ENCODE data around the gene ORAI3. TPM values are rescaled to one million over a fixed set of nuclear protein-coding genes. Genes with fewer than 3 reads are reported as not detected.

The ORAI3 gene
- total and polyA plus RNA-seq, 2 of the 13 experiments (the other 11 are each of a cell fraction or from before 2014, with no cell fraction given) = 11.4 to 32.0 TPM

DNA sequence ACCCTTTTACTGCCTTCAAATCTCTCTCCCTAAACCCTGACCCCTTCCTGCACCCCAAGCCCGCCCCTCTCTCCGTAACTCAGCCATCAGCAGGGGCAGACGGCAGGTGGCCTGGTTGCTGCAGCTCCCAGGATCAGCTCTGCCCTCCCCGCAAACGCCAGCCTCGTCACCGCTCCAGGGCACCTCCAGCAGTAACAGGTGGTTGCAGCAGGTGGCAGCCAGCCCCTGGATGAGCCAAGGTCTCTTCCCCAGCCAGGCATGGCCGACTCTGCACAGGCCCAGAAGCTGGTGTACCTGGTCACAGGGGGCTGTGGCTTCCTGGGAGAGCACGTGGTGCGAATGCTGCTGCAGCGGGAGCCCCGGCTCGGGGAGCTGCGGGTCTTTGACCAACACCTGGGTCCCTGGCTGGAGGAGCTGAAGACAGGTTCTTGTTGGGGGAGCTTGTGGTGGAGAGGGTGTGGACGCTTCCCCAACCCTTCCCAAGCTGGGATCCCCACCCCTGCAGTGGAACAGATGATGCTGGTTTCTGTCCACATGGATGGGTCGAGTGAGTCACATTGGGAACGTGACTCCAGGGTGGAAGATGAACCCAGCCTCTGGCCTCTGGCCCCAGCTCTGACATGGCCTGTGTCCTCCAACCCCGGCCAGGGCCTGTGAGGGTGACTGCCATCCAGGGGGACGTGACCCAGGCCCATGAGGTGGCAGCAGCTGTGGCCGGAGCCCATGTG lies 36.7 kb downstream of the ORAI3 start (continued):
- TF ChIP-seq, protein P1, sequence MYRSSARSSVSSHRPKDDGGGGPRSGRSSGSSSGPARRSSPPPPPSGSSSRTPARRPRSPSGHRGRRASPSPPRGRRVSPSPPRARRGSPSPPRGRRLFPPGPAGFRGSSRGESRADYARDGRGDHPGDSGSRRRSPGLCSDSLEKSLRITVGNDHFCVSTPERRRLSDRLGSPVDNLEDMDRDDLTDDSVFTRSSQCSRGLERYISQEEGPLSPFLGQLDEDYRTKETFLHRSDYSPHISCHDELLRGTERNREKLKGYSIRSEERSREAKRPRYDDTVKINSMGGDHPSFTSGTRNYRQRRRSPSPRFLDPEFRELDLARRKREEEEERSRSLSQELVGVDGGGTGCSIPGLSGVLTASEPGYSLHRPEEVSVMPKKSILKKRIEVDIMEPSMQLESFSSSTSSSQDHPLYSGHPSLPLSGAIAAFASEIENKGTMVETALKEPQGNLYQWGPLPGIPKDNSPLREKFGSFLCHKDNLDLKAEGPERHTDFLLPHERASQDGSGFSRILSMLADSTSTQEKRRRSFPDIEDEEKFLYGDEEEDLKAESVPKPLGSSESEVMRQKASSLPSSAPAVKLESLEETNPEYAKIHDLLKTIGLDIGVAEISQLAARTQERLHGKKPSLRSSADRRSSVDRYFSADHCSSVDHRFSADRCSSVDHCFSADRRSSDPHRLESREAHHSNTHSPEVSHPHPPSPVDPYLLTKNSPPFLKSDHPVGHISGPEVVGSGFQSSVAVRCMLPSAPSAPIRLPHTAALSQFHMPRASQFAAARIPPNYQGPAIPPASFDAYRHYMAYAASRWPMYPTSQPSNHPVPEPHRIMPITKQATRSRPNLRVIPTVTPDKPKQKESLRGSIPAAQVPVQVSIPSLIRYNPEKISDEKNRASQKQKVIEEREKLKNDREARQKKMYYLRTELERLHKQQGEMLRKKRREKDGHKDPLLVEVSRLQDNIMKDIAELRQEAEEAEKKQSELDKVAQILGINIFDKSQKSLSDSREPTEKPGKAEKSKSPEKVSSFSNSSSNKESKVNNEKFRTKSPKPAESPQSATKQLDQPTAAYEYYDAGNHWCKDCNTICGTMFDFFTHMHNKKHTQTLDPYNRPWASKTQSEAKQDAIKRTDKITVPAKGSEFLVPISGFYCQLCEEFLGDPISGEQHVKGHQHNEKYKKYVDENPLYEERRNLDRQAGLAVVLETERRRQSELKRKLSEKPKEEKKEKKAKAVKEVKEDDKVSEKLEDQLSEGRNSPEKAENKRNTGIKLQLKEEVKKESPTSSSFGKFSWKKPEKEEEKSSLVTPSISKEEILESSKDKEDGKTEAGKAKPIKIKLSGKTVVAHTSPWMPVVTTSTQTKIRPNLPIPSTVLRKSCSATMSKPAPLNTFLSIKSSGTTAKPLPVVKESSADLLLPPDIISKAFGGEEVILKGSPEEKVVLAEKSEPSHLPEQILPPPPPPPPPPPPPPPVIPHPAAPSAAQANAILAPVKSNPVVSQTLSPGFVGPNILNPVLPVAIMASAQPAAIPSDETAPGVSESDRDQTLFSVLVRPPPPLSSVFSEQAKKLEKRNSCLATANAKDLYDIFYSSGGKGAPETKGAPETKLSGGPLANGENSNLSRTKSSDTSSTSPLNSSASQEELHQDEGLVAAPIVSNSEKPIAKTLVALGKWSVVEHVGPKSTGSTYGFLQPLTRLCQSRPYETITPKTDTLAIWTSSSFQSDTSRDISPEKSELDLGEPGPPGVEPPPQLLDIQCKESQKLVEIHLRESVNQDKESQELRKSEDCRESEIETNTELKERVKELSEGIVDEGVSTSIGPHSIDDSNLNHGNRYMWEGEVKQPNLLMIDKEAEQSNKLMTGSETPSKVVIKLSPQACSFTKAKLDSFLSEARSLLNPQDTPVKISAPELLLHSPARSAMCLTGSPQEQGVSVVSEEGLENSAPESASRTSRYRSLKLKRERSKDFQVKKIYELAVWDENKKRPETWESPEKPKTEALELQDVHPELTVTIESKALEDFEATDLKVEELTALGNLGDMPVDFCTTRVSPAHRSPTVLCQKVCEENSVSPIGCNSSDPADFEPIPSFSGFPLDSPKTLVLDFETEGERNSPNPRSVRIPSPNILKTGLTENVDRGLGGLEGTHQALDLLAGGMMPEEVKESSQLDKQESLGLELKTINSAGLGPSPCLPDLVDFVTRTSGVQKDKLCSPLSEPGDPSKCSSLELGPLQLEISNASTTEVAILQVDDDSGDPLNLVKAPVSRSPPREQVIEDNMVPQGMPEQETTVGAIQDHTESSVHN (CRISPR knock-in tag; IDR thresholded peaks at IDR 0.05) = 0 out of 2 replicates have a peak, but pooled peaks have one; percentile 30
- no peak for TF ChIP-seq SIN3B (IDR thresholded peaks at IDR 0.05; ENCODE audit: low read length)
- no peak for TF ChIP-seq FOXP1 (IDR thresholded peaks at IDR 0.05)
- no peak for TF ChIP-seq FOXP1 (CRISPR knock-in tag; IDR thresholded peaks at IDR 0.05)
- TF ChIP-seq ZNF354B (CRISPR knock-in tag; IDR thresholded peaks at IDR 0.05) = 0 out of 2 replicates have a peak, but pooled peaks have one; percentile 70
- TF ChIP-seq KDM6A (CRISPR knock-in tag; IDR thresholded peaks at IDR 0.05; ENCODE audit: low read depth) = no peak
- TF ChIP-seq ZNF335 (CRISPR knock-in tag; IDR thresholded peaks at IDR 0.05) = no peak
- TF ChIP-seq, protein P2, sequence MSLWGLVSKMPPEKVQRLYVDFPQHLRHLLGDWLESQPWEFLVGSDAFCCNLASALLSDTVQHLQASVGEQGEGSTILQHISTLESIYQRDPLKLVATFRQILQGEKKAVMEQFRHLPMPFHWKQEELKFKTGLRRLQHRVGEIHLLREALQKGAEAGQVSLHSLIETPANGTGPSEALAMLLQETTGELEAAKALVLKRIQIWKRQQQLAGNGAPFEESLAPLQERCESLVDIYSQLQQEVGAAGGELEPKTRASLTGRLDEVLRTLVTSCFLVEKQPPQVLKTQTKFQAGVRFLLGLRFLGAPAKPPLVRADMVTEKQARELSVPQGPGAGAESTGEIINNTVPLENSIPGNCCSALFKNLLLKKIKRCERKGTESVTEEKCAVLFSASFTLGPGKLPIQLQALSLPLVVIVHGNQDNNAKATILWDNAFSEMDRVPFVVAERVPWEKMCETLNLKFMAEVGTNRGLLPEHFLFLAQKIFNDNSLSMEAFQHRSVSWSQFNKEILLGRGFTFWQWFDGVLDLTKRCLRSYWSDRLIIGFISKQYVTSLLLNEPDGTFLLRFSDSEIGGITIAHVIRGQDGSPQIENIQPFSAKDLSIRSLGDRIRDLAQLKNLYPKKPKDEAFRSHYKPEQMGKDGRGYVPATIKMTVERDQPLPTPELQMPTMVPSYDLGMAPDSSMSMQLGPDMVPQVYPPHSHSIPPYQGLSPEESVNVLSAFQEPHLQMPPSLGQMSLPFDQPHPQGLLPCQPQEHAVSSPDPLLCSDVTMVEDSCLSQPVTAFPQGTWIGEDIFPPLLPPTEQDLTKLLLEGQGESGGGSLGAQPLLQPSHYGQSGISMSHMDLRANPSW (CRISPR knock-in tag; IDR thresholded peaks at IDR 0.05; ENCODE audit: borderline replicate concordance) = peak; percentile 14; the same call in 1 of the 2 replicates
- 0 out of 2 replicates have a peak, but pooled peaks have one; percentile 93 for TF ChIP-seq GLI4 (CRISPR knock-in tag; IDR thresholded peaks at IDR 0.05; ENCODE audit: borderline replicate concordance)
- TF ChIP-seq ZNF605 (CRISPR knock-in tag; IDR thresholded peaks at IDR 0.05) = peak; percentile 63
- no peak for TF ChIP-seq ATF1 (CRISPR knock-in tag; IDR thresholded peaks at IDR 0.05)
- peak; percentile 21 for TF ChIP-seq HIVEP1 (CRISPR knock-in tag; IDR thresholded peaks at IDR 0.05)
- TF ChIP-seq, protein P3, sequence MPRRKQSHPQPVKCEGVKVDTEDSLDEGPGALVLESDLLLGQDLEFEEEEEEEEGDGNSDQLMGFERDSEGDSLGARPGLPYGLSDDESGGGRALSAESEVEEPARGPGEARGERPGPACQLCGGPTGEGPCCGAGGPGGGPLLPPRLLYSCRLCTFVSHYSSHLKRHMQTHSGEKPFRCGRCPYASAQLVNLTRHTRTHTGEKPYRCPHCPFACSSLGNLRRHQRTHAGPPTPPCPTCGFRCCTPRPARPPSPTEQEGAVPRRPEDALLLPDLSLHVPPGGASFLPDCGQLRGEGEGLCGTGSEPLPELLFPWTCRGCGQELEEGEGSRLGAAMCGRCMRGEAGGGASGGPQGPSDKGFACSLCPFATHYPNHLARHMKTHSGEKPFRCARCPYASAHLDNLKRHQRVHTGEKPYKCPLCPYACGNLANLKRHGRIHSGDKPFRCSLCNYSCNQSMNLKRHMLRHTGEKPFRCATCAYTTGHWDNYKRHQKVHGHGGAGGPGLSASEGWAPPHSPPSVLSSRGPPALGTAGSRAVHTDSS (CRISPR knock-in tag; conservative IDR thresholded peaks at IDR 0.05) = 0 out of 2 replicates have a peak, but pooled peaks have one; percentile 72
- TF ChIP-seq, protein P4, sequence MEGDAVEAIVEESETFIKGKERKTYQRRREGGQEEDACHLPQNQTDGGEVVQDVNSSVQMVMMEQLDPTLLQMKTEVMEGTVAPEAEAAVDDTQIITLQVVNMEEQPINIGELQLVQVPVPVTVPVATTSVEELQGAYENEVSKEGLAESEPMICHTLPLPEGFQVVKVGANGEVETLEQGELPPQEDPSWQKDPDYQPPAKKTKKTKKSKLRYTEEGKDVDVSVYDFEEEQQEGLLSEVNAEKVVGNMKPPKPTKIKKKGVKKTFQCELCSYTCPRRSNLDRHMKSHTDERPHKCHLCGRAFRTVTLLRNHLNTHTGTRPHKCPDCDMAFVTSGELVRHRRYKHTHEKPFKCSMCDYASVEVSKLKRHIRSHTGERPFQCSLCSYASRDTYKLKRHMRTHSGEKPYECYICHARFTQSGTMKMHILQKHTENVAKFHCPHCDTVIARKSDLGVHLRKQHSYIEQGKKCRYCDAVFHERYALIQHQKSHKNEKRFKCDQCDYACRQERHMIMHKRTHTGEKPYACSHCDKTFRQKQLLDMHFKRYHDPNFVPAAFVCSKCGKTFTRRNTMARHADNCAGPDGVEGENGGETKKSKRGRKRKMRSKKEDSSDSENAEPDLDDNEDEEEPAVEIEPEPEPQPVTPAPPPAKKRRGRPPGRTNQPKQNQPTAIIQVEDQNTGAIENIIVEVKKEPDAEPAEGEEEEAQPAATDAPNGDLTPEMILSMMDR (CRISPR knock-in tag; IDR thresholded peaks at IDR 0.05) = peak; percentile 95
- TF ChIP-seq ZFP37 (CRISPR knock-in tag; IDR thresholded peaks at IDR 0.05; ENCODE audit: borderline replicate concordance) = 0 out of 2 replicates have a peak, but pooled peaks have one; percentile 8
